Effector CD4-positive, alpha-beta T cell (primary cell): ENCODE results near the gene TBKBP1.
"Not testable (repeated sequence)": the region's sequence is repeated elsewhere in the genome, so short reads cannot be mapped to it uniquely, and the experiment has no call there.

Experiments used
- DNase-seq: peaks from one replicate; pipeline ENCODE4 v3.0.0-alpha.2; 2020

The TBKBP1 gene

DNA sequence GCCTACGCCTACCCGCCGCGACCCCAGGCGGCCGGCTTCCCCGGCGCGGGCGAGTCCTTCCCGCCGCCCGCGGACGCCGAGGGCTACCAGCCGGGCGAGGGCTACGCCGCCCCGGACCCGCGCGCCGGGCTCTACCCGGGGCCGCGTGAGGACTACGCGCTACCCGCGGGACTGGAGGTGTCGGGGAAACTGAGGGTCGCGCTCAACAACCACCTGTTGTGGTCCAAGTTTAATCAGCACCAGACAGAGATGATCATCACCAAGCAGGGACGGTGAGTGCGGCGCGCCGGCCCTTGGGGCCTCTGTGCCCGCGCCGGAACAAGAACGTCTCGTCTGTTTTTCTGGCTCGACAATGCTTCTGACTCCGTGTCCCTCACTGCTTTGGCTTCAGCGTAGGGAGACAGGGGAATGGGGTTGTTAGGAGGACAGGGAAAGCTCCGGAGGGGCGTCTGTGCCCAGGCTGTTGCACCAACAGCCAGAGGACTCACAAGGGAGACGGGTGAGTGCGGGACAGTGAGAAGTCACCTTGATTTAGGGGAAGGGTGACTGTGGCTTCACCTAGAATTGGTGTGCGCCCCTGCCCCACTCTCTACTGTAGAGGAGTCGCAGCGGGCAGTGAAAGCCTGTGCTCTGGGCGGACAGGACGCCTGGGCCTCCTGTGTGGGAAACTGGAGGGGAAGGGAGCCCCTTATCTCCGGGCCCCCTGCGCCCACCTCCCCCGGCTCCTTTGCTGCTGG, 39.9 kb downstream of the TBKBP1 start:
- DNase-seq, result no peak

DNA sequence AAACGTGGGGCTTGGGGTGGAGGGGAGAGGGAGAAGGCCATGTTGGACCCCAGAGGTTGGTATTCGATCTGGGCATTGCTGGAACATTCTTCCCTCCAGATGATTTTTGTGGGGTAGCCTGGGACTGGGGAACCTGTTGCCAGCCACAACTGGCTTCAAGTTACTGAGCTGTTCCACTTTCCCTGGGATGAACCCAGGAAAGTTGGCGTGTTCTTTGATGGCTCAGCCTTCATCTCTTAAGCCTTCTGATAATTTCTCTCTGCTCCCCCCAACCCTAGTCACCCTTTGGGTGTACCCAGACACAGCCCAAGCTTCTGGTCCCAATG, 41.1 kb downstream of the TBKBP1 start:
- DNase-seq, result no peak

GRCh38 chr17:47735536-47736011, 41.6 kb downstream of the TBKBP1 start:
- DNase-seq, result no peak

GRCh38 chr17:47736501-47737495, 42.8 kb downstream of the TBKBP1 start:
- DNase-seq, result no peak

- no peak for DNase-seq
Measured at GRCh38 chr17:47738178-47738577, 44.2 kb downstream of the TBKBP1 start.

DNA sequence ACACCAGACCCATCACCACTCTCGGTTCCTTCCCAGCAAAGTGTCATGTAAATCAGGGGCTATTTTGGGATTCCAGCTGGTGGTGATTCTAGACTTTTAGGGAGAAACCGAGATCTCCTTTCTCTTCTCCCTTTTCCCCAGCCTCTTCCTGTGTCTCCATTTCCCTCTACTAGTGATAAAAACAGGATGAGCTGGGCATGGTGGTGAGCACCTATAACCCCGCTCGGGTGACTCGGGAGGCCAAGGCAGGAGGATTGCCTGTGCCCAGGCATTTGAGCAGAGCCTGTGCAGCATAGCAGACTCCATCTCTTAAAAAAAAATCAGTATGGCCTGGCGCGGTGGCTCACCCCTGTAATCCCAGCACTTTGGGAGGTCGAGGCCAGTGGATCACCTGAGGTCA, 45.2 kb downstream of the TBKBP1 start:
- no peak for DNase-seq

GRCh38 chr17:47739945-47740344, 46.0 kb downstream of the TBKBP1 start:
- DNase-seq, result not testable (repeated sequence)

GRCh38 chr17:47741109-47741792, 47.3 kb downstream of the TBKBP1 start:
- no peak for DNase-seq

DNA sequence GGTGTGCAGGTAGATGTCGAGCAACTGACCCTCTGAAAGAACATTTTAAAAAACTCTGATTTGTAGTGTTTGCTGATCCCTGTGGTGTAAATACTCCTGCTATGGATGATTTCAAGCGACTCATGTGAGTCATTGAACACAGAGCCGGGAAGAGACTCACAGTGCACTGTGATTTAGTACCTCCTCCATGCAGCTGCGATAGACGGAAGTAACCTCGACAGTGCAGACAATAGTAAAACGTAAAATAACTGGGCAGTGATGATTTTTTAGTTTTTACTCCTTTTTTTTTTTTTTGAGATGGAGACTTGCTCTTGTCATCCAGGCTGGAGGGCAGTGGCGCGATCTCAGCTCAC, 47.8 kb downstream of the TBKBP1 start:
- DNase-seq, result no peak

DNA sequence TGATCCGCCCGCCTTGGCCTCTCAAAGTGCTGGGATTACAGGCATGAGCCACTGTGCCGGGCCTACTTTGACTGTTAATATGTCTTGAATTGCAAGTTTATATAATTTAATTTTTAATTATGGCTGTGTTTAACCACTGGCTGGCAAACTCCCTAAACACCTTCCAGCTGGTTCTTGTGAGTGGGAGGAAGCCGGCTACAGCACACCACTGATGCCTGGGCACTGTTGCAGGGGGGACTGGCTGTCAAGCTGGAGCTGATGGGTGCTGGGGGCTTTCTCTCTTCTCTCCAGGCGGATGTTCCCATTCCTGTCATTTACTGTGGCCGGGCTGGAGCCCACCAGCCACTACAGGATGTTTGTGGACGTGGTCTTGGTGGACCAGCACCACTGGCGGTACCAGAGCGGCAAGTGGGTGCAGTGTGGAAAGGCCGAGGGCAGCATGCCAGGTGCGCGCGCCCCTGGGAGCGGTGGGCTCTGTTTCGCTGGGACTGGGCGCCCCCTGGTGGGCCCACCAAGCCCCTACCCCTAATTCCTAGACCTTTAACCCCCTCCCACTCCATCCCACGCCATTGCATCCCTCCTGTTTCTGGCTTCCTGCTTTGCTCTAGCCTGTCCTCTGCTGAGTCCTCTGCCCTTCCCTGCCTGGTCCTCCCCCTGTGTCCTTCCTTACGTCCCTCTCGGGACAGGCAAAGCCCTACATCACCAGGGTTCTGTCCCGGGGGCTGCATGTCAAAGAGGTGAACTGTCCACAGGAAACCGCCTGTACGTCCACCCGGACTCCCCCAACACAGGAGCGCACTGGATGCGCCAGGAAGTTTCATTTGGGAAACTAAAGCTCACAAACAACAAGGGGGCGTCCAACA, 48.6 kb downstream of the TBKBP1 start:
- DNase-seq, result peak; percentile 36

DNA sequence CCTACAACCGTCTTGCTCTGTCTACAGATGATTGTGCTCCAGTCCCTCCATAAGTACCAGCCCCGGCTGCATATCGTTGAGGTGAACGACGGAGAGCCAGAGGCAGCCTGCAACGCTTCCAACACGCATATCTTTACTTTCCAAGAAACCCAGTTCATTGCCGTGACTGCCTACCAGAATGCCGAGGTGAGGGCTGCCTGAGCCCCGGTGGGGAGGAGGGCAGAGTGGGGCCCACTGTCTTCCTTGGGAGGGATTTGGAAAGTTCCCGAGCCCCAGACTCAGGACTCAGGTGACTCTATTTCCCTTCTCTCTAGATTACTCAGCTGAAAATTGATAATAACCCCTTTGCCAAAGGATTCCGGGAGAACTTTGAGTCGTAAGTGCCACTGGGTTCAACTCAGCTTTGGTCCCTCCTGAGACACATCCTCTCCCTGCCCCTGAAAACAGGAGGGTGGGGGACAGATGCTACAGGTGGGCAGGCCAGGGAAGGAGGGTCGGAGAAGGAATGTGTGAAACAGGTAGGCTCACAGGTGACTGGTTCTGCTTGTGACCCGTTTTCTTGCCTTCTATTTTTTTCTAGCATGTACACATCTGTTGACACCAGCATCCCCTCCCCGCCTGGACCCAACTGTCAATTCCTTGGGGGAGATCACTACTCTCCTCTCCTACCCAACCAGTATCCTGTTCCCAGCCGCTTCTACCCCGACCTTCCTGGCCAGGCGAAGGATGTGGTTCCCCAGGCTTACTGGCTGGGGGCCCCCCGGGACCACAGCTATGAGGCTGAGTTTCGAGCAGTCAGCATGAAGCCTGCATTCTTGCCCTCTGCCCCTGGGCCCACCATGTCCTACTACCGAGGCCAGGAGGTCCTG, 50.4 kb downstream of the TBKBP1 start:
- no peak for DNase-seq

DNA sequence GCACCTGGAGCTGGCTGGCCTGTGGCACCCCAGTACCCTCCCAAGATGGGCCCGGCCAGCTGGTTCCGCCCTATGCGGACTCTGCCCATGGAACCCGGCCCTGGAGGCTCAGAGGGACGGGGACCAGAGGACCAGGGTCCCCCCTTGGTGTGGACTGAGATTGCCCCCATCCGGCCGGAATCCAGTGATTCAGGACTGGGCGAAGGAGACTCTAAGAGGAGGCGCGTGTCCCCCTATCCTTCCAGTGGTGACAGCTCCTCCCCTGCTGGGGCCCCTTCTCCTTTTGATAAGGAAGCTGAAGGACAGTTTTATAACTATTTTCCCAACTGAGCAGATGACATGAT, 51.0 kb downstream of the TBKBP1 start:
- no peak for DNase-seq

GRCh38 chr17:47751471-47751870, 57.5 kb downstream of the TBKBP1 start:
- no peak for DNase-seq

GRCh38 chr17:47757386-47757785, 63.4 kb downstream of the TBKBP1 start:
- DNase-seq, result no peak

DNA sequence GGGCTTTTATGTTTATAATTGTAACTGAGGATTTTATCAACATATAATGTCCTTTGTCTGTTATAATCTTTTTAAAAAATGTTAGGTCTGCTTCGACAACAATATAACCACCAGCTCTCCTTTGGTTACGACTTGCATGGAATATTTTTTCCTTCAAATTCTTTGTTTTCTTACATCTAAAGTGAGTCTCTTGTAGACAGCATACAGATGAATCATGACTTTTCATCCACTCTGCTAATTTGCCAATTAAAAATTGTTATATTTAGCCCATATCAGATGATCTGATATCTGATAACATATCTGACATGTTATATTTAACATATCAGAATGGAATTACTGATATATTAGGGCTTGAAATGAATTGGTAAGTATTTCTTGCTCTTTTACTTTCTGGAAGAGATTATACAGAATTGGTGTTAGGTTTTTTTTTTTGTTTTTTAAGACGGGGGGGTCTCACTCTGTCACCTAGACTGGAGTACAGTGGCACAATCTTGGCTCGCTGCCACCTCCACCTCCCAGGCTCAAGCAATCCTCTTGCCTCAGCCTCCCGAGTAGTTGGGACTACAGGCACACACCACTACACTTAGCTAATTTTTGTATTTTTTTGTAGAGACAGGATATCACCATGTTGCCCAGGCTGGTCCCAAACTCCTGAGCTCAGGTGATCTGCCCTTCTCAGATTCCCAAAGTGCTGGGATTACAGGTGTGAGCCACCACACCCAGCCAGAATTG, 66.6 kb downstream of the TBKBP1 start:
- DNase-seq, result no peak
